Breast epithelium (tissue), 3 donors: ENCODE results near the gene LPIN3.
A peak's percentile ranks its signal among the peaks of the same experiment; 100 is the strongest.

Experiments
- POLR2A ChIP-seq: fragments of 450-650 bp; IDR thresholded peaks from one replicate; pipeline ENCODE4 v1.6.1; 2016; ENCODE audit warnings: antibody characterized with exemption, mild to moderate bottlenecking, moderate library complexity
- POLR2AphosphoS5 ChIP-seq, 3 donors: sonication (generic); formaldehyde crosslinking; IDR thresholded peaks; one replicate each; pipeline ENCODE4 v1.6.1; 2017; ENCODE audit warnings: antibody characterized with exemption in 3 of 3
- TF ChIP-seq, protein P1 (sequence below), 3 donors: fragments of 450-650 bp; IDR thresholded peaks; one replicate each; pipeline ENCODE4 v1.5.1; 2016 to 2017; ENCODE audit warnings: antibody characterized with exemption in 3 of 3, mild to moderate bottlenecking in 3 of 3, moderate library complexity in 3 of 3

DNA sequence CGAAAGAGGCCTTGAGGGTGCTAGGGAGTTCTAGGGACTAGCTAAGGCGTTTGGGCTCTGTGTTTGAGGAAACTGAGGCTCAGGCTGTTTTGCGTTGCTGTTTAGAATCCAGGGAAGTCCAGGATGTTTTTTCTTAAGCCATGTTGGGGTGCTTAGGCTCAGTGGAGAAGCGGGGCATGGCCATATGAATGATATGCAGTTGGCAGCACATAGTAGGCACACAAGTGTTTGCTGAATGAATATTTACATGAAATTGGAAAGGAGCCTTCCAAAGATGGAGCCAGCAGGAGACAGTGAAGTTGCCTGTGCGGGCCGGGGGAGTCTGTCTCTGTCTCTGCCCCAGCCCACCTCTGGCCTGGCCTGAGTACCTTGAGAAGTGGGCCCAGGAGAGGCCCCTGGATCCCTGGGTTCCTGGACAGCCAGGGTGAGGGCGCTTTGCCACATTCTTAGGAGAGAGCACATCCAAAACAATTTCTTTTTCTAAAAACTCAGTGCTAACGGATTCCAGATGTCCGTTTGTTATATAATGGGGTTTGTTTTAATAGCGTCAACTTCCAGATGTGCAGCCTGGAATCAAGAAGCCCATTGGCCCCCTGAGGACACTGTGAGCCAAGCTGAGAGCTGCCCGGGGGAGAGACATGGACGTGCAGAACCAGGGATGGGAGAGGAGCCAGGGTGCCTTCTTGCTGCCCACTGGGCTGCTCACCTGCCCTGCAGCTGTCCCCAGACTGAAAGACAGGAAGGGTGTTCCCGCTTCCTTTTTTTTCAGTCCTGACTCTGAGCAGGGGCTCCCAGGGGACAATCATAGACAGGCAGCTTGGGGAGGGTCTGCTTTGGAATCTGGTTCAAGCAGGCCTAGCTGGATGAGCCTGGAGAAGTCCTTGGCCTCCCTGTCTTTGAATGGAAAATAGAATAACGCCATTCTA, 46.1 kb downstream of the LPIN3 start:
- TF ChIP-seq, protein P1, sequence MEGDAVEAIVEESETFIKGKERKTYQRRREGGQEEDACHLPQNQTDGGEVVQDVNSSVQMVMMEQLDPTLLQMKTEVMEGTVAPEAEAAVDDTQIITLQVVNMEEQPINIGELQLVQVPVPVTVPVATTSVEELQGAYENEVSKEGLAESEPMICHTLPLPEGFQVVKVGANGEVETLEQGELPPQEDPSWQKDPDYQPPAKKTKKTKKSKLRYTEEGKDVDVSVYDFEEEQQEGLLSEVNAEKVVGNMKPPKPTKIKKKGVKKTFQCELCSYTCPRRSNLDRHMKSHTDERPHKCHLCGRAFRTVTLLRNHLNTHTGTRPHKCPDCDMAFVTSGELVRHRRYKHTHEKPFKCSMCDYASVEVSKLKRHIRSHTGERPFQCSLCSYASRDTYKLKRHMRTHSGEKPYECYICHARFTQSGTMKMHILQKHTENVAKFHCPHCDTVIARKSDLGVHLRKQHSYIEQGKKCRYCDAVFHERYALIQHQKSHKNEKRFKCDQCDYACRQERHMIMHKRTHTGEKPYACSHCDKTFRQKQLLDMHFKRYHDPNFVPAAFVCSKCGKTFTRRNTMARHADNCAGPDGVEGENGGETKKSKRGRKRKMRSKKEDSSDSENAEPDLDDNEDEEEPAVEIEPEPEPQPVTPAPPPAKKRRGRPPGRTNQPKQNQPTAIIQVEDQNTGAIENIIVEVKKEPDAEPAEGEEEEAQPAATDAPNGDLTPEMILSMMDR (IDR thresholded peaks at IDR 0.05), result no peak
- TF ChIP-seq POLR2A (no peak), POLR2AphosphoS5 (IDR thresholded peaks at IDR 0.05) (peak in 1 of 3 donors; percentile 32)
